RWPE1 (cell line): ENCODE data around the gene ISG15.
A peak's percentile ranks its signal among the peaks of the same experiment; 100 is the strongest.

ENCODE experiments used
- CTCF ChIA-PET: fragments of 350-600 bp; sonication (Branson Sonifier 250); formaldehyde crosslinking; extraction: SDS; loops from one replicate; lab custom pipeline; 2021; lab: Yijun Ruan, JAX
- POLR2A ChIA-PET: fragments of 400-600 bp; formaldehyde crosslinking; extraction: SDS; loops from one replicate; lab custom pipeline; 2020; ENCODE audit warnings: antibody characterized with exemption; ENCODE audit not compliant: low non-redundant PET; lab: Yijun Ruan, JAX
- DNase-seq: peaks from one replicate; pipeline ENCODE4 v3.0.0; 2012; ENCODE audit warnings: low spot score
- H3K27ac ChIP-seq: fragments of 450-650 bp; 2 replicates; pipeline ENCODE4 v1.5.1; 2017
- TF ChIP-seq, protein P1 (sequence below): fragments of 450-650 bp; conservative IDR thresholded peaks from 2 replicates; pipeline ENCODE4 v1.5.1; 2017; ENCODE audit warnings: low read depth, mild to moderate bottlenecking

Gene ISG15

DNA sequence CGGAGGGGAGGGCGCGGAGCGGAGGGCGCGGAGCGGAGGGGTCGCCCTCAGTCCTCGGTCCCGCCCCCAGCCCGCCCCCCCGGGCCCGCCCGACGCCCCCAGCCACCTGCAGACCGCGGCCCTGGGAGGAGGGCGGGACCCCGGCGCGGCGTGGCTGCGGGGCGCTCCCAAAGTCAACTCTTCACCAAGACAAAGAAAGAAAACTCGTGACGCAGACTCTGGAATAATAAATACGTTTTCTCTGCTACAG is 14.6 kb upstream of the ISG15 start:
- TF ChIP-seq, protein P1, sequence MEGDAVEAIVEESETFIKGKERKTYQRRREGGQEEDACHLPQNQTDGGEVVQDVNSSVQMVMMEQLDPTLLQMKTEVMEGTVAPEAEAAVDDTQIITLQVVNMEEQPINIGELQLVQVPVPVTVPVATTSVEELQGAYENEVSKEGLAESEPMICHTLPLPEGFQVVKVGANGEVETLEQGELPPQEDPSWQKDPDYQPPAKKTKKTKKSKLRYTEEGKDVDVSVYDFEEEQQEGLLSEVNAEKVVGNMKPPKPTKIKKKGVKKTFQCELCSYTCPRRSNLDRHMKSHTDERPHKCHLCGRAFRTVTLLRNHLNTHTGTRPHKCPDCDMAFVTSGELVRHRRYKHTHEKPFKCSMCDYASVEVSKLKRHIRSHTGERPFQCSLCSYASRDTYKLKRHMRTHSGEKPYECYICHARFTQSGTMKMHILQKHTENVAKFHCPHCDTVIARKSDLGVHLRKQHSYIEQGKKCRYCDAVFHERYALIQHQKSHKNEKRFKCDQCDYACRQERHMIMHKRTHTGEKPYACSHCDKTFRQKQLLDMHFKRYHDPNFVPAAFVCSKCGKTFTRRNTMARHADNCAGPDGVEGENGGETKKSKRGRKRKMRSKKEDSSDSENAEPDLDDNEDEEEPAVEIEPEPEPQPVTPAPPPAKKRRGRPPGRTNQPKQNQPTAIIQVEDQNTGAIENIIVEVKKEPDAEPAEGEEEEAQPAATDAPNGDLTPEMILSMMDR: no peak
- H3K27ac ChIP-seq: peak overlapping the region; percentile 93
- ChIA-PET POLR2A (no interaction called here), CTCF (interaction anchor here (0.6 kb wide), 1 partner anchor 61 kb away, joined by 6 read pairs; no protein-coding TSS in a partner anchor)
- no peak for DNase-seq

DNA sequence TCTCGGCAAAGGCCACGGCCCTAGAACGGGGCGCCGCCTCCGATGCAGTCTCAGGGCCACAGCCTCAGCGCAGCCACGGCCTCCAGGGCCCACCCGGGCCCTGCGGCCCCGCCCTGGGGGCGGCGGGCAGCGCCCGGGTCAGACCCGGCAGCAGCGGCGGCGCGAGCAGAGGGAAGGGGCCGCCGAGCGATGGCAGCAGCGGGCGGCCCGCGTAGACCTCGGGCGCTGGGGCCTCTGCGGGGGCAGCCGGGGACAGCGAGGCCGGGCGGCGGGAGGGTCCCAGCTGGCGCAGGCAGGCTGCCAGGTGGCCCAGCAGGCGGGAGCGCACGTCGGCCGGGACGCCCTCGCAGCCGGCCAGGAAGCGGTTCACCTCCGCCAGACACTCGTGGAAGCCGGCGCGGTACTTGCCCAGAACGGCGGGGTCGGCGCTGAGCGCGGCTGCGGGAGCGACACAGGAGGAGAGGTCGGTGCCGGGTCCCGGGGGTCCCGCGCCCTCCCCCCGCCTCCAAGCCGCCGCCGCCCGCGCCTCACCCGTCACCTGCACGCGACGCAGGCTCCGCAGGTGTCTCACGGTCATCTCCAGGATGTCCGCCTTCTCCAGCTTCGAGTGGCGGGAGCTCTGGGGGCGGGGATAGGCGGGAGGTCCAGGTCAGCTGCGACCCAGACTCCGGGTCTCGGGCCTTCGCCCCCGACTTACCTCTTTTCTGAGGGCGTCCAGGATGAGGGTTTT is 14.1 kb upstream of the ISG15 start:
- POLR2A ChIA-PET: interaction anchor here (0.7 kb wide), 1 partner anchor 112 kb away, joined by 3 read pairs; no protein-coding TSS in a partner anchor
- TF ChIP-seq, protein P1: no peak
- no peak for DNase-seq
- H3K27ac ChIP-seq: peak overlapping the region; percentile 93
- CTCF ChIA-PET: interaction anchor here (0.6 to 0.9 kb wide), 4 partner anchors 15 to 139 kb away, joined by 3 to 6 read pairs (median 4); no protein-coding TSS in a partner anchor

DNA sequence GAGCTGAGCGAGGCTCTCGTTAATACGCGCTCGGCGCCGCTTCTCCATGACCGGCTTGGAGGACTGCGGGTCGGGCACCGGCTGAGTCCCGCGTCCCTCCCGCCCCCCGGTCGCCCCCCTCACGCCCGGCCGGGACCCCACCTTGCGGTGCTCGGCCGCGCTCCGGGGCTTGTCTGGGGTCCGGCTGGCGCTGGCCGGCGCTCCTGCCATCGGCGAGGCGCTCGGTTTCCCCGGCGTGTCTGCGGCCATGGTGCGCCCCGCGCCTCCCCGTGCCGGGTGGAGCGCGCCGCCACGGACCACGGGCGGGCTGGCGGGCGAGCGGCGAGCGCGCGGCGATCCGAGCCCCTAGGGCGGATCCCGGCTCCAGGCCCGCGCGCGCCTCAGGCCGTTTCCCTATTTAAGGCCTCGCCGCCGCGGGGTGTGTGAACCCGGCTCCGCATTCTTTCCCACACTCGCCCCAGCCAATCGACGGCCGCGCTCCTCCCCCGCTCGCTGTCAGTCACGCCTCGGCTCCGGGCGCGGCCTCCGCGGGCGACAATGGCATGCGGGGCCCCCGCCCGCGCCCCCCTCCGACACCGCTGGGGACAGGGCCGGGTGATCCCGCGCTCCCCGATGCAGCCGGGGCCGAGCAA is 13.5 kb upstream of the ISG15 start, which contains the start of gene HES4:
HES4 (minus strand) TSS at position 373 of the 632 bp plus-strand sequence; CDS start at position 249, 124 bp downstream.
- TF ChIP-seq, protein P1: no peak
- peak; percentile 89 for DNase-seq
- peak within 1 kb of the TSS; percentile 93 for H3K27ac ChIP-seq
- ChIA-PET CTCF (interaction anchor here (0.6 to 2.6 kb wide), 4 partner anchors 15 to 140 kb away, joined by 3 to 13 read pairs (median 4); no protein-coding TSS in a partner anchor), POLR2A (interaction anchor here (0.7 kb wide), 1 partner anchor 112 kb away, joined by 3 read pairs; no protein-coding TSS in a partner anchor)

- POLR2A ChIA-PET: no interaction called here
- CTCF ChIA-PET: interaction anchor here (0.6 to 2.6 kb wide), 6 partner anchors 14 to 194 kb away, joined by 3 to 26 read pairs (median 12); partner anchors contain the start of gene ISG15
- DNase-seq: peak; percentile 94
- H3K27ac ChIP-seq: peak overlapping the region; percentile 93
- TF ChIP-seq, protein P1: no peak
Measured at GRCh38 chr1:1000357-1001056, 12.8 kb upstream of the ISG15 start.

- ChIA-PET CTCF (interaction anchor here (0.6 to 2.6 kb wide), 10 partner anchors 13 to 193 kb away, joined by 3 to 26 read pairs (median 8); partner anchors contain the start of gene ISG15), POLR2A (interaction anchor here (0.8 kb wide), 1 partner anchor 21 kb away, joined by 4 read pairs; no protein-coding TSS in a partner anchor)
- TF ChIP-seq, protein P1: no peak
- DNase-seq: no peak
- H3K27ac ChIP-seq: peak overlapping the region; percentile 93
Measured at GRCh38 chr1:1001057-1001783, 12.1 kb upstream of the ISG15 start.
